GM12872 (cell line): ENCODE results near the gene PPP1R13L.

Experiments
- TF ChIP-seq, protein P1 (sequence below): IDR thresholded peaks from 3 replicates; pipeline ENCODE4 v1.5.1; 2011; ENCODE audit warnings: low read depth, mild to moderate bottlenecking, low read length, moderate library complexity; ENCODE audit not compliant: insufficient read depth

The PPP1R13L gene

DNA sequence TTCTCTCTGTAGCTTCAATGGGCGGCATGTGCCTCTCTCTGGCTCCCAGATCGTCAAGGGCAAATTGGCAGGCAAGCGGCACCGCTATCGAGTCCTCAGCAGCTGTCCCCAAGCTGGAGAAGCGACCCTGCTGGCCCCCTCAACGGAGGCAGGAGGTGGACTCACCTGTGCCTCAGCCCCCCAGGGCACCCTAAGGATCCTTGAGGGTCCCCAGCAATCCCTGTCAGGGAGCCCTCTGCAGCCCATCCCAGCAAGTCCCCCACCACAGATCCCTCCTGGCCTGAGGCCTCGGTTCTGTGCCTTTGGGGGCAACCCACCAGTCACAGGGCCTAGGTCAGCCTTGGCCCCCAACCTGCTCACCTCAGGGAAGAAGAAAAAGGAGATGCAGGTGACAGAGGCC lies 3.3 kb upstream of the PPP1R13L start:
- TF ChIP-seq, protein P1, sequence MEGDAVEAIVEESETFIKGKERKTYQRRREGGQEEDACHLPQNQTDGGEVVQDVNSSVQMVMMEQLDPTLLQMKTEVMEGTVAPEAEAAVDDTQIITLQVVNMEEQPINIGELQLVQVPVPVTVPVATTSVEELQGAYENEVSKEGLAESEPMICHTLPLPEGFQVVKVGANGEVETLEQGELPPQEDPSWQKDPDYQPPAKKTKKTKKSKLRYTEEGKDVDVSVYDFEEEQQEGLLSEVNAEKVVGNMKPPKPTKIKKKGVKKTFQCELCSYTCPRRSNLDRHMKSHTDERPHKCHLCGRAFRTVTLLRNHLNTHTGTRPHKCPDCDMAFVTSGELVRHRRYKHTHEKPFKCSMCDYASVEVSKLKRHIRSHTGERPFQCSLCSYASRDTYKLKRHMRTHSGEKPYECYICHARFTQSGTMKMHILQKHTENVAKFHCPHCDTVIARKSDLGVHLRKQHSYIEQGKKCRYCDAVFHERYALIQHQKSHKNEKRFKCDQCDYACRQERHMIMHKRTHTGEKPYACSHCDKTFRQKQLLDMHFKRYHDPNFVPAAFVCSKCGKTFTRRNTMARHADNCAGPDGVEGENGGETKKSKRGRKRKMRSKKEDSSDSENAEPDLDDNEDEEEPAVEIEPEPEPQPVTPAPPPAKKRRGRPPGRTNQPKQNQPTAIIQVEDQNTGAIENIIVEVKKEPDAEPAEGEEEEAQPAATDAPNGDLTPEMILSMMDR: no peak

GRCh38 chr19:45407091-45407375 lies 2.2 kb upstream of the PPP1R13L start:
- TF ChIP-seq, protein P1: 0 out of 3 replicates have a peak, but pooled peaks have one; percentile 1

DNA sequence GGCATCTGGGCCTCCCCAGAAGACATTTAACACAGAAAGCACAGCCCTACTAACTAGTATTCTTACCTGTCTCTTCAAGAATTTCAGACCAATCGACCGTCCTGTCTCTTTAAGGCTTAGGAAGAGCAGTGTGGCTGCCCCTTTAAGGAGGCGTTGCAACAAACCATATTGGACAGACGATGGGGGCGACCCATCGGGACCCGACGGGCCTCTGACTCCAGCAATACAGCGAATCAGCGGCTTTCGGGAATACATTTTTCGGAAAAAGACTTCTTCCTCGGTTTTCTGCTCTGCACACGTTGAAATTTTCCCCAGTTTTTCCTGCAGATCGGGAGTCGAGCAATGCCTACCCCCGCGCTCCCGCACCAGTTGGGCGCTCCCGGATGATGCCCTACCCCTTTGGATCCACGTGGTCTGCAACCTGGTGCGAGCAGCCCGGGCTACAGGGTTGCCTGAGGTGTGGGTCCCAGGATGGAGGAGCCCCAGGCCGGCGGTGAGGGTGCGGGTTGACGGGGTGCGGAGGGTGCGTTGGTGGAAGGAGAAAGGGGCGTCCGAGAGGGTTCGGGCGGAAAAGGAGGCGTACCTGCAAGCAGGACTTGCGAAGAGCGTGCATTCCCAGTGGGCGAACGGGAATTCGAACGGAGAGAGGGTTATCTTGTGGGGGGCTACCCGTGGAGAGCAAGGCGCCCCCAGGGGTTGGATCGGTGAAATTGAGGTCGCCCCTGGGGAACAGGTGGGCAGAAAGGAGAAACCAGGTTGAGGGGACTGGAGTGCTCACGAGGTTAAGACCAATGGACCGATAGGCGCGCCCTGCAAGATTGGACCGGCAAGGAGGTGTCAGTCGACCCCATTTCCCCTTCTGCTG lies 1.6 kb upstream of the PPP1R13L start, which contains the start of gene POLR1G:
Gene POLR1G, plus strand, starts transcription at position 419 of the 865 bp plus-strand sequence. Its CDS starts 53 bp downstream, at position 472.
- TF ChIP-seq, protein P1: no peak

DNA sequence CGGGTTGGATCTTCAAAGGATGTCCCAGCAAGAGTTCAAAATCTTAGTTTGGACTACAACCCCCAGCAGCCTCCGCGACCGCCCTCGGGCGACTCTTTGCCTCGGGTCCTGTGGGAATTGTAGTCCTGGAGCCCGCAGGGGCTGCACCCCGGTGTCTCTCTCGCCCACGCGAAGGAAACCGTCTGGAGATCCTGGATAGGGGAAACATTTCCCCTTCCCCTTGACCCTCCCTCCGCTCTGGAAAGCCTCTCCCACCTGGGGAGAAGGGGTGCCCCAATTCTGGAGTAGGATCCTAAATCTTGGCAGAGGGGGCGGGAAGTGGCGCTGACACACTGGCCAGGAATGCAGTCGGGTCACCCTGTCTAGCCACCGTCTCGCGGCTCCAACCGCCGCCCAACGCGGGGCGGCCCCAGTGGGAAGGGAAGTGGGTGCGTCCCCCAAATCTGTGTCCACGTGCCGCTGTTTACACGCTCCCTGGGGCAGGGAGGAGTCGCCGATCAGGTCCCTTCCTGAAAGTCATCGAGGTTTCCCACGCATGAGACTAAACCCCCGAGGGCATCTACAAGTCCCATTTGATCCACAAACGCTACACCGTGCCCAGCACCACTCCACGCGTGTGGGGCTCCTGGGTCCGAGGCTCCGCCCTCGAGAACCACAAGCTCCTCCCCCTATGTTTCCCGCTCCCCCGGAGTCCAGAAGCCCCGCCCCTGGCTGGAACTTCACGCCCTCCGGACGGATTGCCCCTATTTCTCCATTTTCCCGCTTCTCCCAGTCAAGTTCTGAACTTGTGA lies 761 bp upstream of the PPP1R13L start:
- TF ChIP-seq, protein P1: no peak

GRCh38 chr19:45403781-45404556 lies 900 bp downstream of the PPP1R13L start:
- TF ChIP-seq, protein P1: peak; percentile 88

DNA sequence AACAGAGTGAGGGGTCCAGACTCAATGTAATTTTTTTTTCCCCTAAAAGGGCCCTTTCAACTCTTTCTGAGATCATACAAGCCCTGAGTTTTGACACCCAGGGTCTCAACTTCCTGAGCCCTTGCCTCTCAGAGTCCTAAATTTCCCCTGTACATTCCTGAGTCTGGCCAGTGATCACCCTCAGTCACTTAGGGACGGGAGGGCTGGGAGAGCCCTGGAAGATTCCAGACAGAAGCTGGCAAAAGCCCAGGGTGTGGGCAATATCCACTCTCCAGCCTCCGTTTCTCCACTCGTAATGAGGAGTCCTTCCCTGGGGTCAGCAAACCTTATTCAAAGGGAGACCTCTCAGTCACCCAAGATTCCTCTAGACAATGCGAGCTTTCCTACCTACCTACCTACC lies 1.6 kb downstream of the PPP1R13L start:
- TF ChIP-seq, protein P1: no peak

- TF ChIP-seq, protein P1: peak; percentile 50; the same call in 2 of the 3 replicates
Measured at GRCh38 chr19:45402298-45403061, 2.4 kb downstream of the PPP1R13L start.
